CD4-positive, alpha-beta T cell treated with Interleukin-21 for 1 hour (primary cell): Measurements from ENCODE around the gene POTEB3.
"Not testable (repeated sequence)": the region's sequence is repeated elsewhere in the genome, so short reads cannot be mapped to it uniquely, and the experiment has no call there.

Source experiments
- DNase-seq: peaks from one replicate; pipeline ENCODE4 v3.0.0-alpha.2; 2020

POTEB3 gene

DNA sequence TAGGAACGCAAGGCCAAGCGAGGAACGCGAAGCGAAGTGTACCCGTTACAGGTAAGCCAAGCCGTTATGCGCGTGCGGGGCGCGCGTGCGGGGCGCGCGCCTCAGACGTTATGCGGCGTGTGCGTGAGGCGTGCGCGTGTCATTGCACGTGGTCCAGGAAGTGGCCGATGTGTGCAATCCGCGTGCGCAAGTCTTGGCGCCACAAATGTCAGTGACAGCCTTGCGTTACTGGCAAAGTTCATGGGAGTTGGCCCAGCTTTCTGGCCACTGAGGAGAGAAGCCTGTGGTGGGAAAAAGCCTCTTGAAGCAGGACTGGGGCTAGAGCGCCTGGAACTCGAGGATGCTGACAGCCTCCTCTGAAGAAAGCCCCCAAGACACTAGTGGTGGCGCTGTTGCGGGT, at the start of gene POTEB3:
Gene POTEB3 (minus strand): TSS at position 101 of the 400 bp plus-strand sequence. CDS start 488 bp downstream, outside the sequence.
- not testable (repeated sequence) for DNase-seq

DNA sequence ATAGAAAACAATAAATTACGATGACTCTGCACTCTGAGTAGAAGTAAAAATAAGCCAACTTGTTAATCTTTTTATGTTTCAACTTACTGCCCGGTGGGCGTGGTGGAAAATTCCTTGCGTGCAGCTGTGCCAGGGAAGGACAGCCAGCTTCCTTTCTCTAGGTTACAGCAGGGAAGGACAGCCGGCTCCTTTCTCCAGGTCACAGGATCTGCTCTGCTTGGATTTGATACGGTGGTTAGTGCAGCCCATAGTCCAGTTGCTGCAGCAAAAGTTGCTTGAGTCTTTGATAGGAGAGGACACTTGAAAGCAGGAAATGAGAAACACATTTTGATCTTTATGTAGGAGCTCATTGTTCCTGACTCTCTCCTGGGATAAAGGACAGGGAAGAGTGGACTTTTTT, 13.4 kb upstream of the POTEB3 start:
- not testable (repeated sequence) for DNase-seq

DNA sequence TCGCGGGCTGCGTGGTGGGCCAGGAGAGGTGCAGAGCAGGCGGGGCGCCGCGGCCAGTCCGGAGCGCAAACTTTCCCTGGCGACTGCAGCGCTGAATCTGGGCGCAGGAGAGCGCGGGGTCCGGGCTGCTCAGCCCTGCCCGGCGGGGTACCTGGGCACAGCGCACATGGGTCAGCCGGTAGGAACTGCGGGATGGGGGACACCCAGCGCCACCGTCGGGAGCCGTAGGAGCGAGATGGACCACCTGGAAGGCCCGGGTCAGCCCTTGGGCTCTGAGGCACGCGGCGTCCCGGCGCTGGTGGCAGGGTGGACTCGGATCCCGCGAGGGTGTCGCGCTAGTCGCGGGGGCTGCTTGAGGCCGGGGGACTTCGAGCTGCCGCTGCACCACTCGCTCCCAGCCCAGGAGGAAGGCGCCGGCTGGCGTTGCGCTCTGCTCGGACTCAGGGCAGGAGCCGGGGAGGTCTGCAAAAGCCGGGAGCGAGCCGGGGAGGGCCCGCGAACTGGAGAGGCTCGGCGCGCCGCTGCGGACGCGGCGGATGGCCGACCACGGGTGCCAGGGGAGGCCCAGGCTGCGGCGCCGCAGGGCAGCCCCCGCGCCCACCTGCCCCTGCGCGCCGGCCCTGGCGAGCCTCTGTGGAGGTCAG, 11.7 kb upstream of the POTEB3 start:
- DNase-seq = not testable (repeated sequence)

DNA sequence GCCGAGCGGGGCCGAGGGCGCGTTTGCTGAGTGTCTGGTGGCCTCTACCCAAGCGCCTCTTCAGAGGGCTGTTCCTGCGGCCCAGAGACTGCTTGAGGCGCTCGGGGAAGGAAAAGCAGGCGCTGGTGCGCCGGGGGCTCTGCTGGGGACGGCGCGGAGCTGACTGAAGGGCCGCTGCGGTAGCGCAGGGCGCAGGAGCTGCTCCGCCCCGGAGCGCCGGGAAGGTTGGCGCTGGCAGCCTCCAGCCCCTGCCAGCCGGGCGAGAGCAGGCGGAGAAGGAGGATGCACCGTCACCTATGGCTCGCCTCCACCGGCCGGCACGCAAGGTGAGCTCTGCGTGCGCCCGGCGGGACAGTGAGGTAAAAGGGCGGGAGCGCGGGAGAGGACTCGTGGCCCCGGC, 11.2 kb upstream of the POTEB3 start:
- DNase-seq = not testable (repeated sequence)

DNA sequence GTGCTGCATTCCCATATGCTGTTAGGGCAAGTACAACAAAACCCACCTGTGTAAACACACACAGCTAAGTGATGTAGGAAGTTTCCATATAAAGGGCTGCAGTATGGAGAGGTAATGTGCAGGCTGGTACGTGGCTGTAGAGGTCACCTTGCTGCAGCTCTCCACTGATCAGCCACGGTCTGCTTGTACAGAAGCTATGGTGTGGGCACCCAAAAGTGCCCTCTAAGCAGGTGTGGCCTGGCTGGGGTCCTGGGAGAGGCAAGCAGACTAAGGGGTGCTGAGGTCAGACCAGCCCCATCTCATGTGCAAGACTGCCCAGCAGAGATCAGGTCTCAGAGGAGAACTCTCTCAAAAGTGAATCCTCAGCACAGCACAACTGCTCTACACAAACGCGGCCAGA, 32.9 kb downstream of the POTEB3 start:
- not testable (repeated sequence) for DNase-seq

DNA sequence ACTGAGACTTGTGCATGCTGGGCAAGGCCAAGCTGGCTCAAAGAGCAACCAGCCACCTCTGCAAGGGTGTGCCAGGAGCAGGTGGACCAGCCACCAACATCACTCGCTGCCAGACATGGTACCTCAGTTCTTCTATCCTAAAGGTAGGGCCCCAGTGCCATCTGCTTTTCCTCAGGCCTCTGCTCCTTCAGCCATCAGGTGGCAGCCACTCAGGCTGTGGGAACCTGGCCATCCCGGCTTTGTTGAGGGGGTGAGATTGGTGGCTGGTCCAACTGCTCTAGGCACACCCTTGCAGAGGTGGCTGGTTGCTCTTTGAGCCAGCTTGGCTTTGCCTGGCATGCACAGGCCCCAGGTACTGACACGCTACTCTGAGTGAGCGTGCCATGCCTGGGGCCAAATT, 38.8 kb downstream of the POTEB3 start:
- not testable (repeated sequence) for DNase-seq

DNA sequence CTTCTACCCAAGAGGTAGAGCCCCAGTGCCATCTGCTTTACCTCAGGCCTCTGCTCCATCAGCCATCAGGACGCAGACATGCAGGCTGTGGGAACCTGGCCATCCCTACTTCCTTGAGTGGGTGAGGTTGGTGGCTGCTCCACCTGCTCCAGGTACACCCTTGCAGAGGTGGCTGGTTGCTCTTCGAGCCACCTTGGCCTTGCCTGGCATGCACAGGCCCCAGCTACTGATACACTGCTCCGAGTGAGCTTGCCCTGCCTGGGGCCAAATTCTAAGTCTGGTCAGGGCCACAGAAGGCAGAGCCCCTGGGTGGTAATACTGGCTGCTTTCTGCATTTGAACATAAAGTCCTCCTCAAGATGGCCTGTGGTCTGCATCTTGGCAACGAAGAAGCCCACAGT, 41.2 kb downstream of the POTEB3 start:
- DNase-seq = not testable (repeated sequence)

DNA sequence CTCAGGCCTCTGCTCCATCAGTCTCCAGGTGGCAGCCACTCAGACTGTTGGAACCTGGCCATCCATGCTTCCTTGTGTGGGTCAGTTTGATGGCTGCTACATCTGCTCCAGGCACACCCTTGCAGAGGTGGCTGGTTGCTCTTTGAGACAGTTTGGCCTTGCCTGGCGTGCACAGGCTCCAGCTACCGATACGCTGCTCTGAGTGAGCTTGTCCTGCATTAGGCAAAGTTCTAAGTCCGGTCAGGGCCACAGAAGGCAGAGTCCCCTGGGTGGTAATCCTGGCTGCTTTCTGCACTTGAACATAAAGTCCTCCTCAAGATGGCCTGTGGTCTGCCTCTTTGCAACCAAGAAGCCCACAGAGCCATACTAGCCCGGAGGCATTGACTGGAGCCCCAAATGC, 41.8 kb downstream of the POTEB3 start:
- DNase-seq = not testable (repeated sequence)

DNA sequence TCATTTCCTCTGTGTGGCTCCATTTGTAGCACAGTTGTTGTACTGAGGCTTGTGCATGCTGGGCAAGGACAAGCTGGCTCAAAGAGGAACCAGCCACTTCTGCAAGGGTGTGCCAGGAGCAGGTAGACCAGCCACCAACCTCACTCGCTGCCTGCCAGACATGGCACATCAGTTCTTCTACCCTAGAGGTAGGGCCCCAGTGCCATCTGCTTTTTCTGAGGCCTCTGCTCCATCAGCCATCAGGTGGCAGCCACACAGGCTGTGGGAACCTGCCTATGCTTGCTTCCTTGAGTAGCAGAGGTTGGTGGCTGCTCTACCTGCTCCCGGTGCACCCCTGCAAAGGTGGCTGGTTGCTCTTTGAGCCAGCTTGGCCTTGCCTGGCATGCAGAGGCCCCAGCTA, 42.6 kb downstream of the POTEB3 start:
- not testable (repeated sequence) for DNase-seq

DNA sequence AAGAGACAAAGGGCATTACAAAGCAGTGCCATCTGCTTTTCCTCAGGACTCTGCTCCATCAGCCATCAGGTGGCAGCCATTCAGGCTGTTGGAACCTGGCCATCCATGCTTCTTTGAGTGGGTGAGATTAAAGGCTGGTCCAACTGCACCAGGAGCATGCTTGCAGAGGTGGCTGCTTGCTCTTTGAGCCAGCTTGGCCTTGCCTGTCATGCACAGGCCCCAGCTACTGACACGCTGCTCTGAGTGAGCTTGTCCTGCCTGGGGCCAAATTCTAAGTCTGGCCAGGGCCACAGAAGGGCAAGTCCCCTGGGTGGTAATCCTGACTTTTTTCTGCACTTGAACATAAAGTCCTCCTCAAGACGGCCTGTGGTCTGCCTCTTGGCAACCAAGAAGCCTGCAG, 43.1 kb downstream of the POTEB3 start:
- not testable (repeated sequence) for DNase-seq

DNA sequence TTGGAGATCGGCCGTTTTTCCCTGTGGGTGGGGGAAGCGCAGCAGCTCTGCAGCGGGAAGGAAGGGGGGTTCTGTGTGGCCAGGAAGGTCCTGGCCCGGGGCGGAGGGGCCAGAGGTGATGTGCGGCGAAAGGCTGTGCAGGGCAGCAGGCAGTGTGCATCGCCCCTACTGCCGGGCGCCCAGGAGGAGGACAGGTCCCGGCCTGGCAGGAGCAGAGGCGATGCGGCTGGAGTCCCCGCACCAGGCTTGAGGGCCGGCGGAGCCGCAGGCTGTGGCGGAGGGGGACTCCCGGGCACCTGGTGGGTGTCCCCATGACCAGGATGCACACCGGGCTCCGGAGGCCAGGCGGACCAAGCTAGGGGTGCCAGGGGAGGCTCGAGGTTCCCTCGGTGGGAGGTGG, 54.3 kb downstream of the POTEB3 start:
- not testable (repeated sequence) for DNase-seq

DNA sequence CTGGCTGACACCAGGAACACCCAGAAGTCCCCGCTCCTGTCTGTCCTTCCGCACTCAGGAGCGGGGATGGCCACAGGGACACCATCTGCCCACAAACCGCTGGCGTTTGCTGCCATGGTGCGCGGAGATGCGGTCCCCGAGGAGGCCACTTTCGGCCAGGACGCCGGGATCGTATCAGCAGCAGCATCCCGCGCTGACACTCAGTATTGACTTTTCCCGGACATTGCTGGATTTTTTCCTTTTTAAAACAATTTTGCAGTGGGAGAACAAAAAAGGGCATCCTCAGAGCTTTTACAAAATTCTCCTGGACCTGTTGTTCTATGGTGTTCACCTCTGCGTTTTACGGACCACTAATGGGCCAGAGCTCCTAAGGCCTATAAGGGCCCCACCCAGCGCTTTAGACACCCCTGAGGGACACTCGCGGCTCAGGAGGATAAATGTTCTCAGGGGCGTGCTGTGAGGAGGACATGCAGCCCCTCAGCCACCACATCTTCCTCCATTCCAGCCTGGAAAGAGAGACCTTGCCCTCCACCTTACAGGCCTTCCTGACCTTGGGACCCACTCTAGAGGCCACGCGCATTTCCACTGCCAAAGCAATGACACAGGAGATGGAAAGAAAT, 56.3 kb downstream of the POTEB3 start:
- not testable (repeated sequence) for DNase-seq

DNA sequence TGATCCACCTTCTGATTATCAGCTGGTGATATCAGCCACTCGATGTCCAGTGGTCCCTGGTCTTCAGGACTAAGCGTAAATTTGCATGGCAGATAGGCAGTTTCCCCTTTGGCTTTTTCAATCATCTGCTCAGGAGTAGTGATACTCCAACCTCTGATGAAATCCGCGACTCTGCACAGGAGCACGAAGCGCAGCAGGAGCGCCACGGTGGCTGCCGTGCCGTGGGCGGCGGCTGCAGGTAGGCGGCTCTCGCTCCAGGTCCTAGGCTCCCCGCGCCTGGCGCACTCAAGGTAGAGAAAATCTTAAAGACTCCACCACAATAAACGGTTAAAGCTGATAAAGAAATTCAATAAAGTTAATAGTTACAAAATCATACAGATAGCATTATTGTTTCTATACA, 66.6 kb downstream of the POTEB3 start:
- not testable (repeated sequence) for DNase-seq

DNA sequence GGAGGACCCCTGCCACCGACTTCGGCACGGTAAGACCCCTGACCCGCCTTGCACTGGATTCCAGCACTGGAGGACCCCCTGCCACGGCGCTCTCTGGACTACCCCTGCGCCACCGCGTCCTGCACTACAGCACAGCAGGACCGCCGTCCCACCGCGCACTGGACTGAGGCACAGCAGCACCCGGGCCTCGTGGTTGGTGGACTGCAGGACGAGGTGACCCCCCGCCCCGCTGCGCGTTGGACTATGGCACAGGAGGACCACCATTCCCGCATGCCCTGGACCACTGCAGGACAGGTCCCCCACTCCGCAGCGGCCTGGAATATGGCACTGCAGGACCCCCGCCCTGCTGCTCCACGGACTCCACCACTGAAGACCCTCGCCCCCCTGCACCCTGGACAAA, 71.1 kb downstream of the POTEB3 start:
- DNase-seq = not testable (repeated sequence)

DNA sequence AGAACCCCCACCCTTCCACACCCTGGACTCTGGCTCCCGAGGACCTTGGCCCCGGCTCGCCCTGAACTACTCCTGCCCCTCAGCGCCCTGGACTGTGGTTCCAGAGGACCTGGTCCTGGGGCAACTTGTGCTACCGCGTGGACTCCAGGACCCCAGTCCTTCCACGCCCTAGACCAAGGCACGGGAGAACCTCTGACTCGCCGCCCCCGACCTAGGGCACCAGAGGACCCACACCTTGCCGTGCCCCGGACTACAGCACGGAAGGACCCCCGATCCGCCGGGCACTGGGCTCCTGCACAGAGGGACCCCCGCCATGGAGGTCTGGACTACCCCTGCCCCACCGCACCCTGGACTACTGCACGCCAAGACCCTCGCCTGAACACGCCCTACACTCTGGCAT, 71.7 kb downstream of the POTEB3 start:
- not testable (repeated sequence) for DNase-seq
